GM18861 (cell line): Measurements from ENCODE around the gene BCAS3.

ENCODE experiments used
- ATAC-seq: cut with Tn5 transposase; IDR thresholded peaks from one replicate; pipeline ENCODE4 v1.9.1; 2021; ENCODE audit not compliant: unreplicated experiment

Gene BCAS3

GRCh38 chr17:61368049-61368831, 690.6 kb downstream of the BCAS3 start:
- no peak for ATAC-seq

GRCh38 chr17:61368832-61369450, 691.3 kb downstream of the BCAS3 start:
- no peak for ATAC-seq

- ATAC-seq: no peak
Measured at GRCh38 chr17:61369751-61370150, 692.1 kb downstream of the BCAS3 start.

- no peak for ATAC-seq
Measured at GRCh38 chr17:61371179-61371578, 693.5 kb downstream of the BCAS3 start.

GRCh38 chr17:61371606-61372005, 694.0 kb downstream of the BCAS3 start:
- ATAC-seq: no peak

- ATAC-seq: no peak
Measured at GRCh38 chr17:61372436-61372835, 694.8 kb downstream of the BCAS3 start.

- ATAC-seq: no peak
Measured at GRCh38 chr17:61376931-61377838, 699.5 kb downstream of the BCAS3 start.

- ATAC-seq: no peak
Measured at GRCh38 chr17:61378658-61379456, 701.2 kb downstream of the BCAS3 start.

GRCh38 chr17:61379457-61380216, 702.0 kb downstream of the BCAS3 start:
- no peak for ATAC-seq

GRCh38 chr17:61380217-61380835, 702.7 kb downstream of the BCAS3 start:
- no peak for ATAC-seq

- no peak for ATAC-seq
Measured at GRCh38 chr17:61380836-61381525, 703.3 kb downstream of the BCAS3 start.

- no peak for ATAC-seq
Measured at GRCh38 chr17:61381537-61381936, 703.9 kb downstream of the BCAS3 start.

GRCh38 chr17:61382796-61383688, 705.4 kb downstream of the BCAS3 start:
- no peak for ATAC-seq

- no peak for ATAC-seq
Measured at GRCh38 chr17:61383689-61384201, 706.1 kb downstream of the BCAS3 start.

GRCh38 chr17:61384354-61384691, 706.7 kb downstream of the BCAS3 start:
- ATAC-seq: no peak

- ATAC-seq: no peak
Measured at GRCh38 chr17:61384692-61385576, 707.3 kb downstream of the BCAS3 start.
